GM18868 (cell line): ENCODE data around the gene OR5K4.
A peak's percentile ranks its signal among the peaks of the same experiment; 100 is the strongest.

Experiments
- ATAC-seq: cut with Tn5 transposase; IDR thresholded peaks from one replicate; pipeline ENCODE4 v1.9.1; 2021; ENCODE audit warnings: mild to moderate bottlenecking, moderate library complexity; ENCODE audit not compliant: unreplicated experiment

The OR5K4 gene

GRCh38 chr3:98353554-98353953, at the start of gene OR5K4:
TSS of gene OR5K4 (plus strand) at chr3:98353854. CDS start at chr3:98353854, 0 bp downstream.
- no peak for ATAC-seq

GRCh38 chr3:98322101-98322500, 31.6 kb upstream of the OR5K4 start:
- ATAC-seq, result no peak

- ATAC-seq, result no peak
Measured at GRCh38 chr3:98322686-98323085, 31.0 kb upstream of the OR5K4 start.

- no peak for ATAC-seq
Measured at GRCh38 chr3:98323425-98323824, 30.2 kb upstream of the OR5K4 start.

- ATAC-seq, result no peak
Measured at GRCh38 chr3:98325055-98325454, 28.6 kb upstream of the OR5K4 start.

- ATAC-seq, result no peak
Measured at GRCh38 chr3:98326105-98326893, 27.4 kb upstream of the OR5K4 start.

- ATAC-seq, result peak; percentile 66
Measured at GRCh38 chr3:98326945-98327344, 26.7 kb upstream of the OR5K4 start.

GRCh38 chr3:98328933-98329332, 24.7 kb upstream of the OR5K4 start:
- no peak for ATAC-seq

GRCh38 chr3:98329392-98330124, 24.1 kb upstream of the OR5K4 start:
- peak; percentile 46 for ATAC-seq

- peak; percentile 33 for ATAC-seq
Measured at GRCh38 chr3:98331329-98331728, 22.3 kb upstream of the OR5K4 start.

- ATAC-seq, result peak; percentile 57
Measured at GRCh38 chr3:98333989-98334606, 19.6 kb upstream of the OR5K4 start.

GRCh38 chr3:98339031-98339430, 14.6 kb upstream of the OR5K4 start:
- ATAC-seq, result no peak

- ATAC-seq, result no peak
Measured at GRCh38 chr3:98341758-98342157, 11.9 kb upstream of the OR5K4 start.

GRCh38 chr3:98343647-98344507, 9.8 kb upstream of the OR5K4 start:
- peak; percentile 79 for ATAC-seq

- ATAC-seq, result no peak
Measured at GRCh38 chr3:98350082-98350481, 3.6 kb upstream of the OR5K4 start.

- ATAC-seq, result no peak
Measured at GRCh38 chr3:98359250-98359649, 5.6 kb downstream of the OR5K4 start.

GRCh38 chr3:98359993-98360675, 6.5 kb downstream of the OR5K4 start:
- ATAC-seq, result peak; percentile 91

- no peak for ATAC-seq
Measured at GRCh38 chr3:98360681-98361080, 7.0 kb downstream of the OR5K4 start.

- ATAC-seq, result peak; percentile 49
Measured at GRCh38 chr3:98361289-98361688, 7.6 kb downstream of the OR5K4 start.
